ENCODE data around the gene CD48. TPM values are rescaled to one million over a fixed set of nuclear protein-coding genes. Genes with fewer than 3 reads are reported as not detected.
"Not testable (repeated sequence)": the region's sequence is repeated elsewhere in the genome, so short reads cannot be mapped to it uniquely, and the experiment has no call there.

The CD48 gene
- total RNA-seq, 1 donor from 2014 or later = not detected

GRCh38 chr1:160704250-160704649, 7.4 kb downstream of the CD48 start:
- TF ChIP-seq CTCF (IDR thresholded peaks at IDR 0.05) = no peak
- Mint-ChIP-seq H3K4me1 (ENCODE audit: low read depth) (no peaks in the 10 kb centered on the region), H3K9me3 (ENCODE audit: low read depth) (no peaks in the 10 kb centered on the region), H3K4me3 (ENCODE audit: unreplicated experiment) (no peak overlapping the region), H3K36me3 (ENCODE audit: low read depth) (no peaks in the 10 kb centered on the region), H3K27me3 (ENCODE audit: low read depth) (peaks cover 17% of the 10 kb centered on the region), H3K27ac (ENCODE audit: unreplicated experiment) (no peak overlapping the region)
- DNase-seq (ENCODE audit: low spot score) = no peak

- H3K4me1 Mint-ChIP-seq (ENCODE audit: low read depth) = no peaks in the 10 kb centered on the region
- no peak overlapping the region for H3K4me3 Mint-ChIP-seq (ENCODE audit: unreplicated experiment)
- H3K27me3 Mint-ChIP-seq (ENCODE audit: low read depth) = peaks cover 17% of the 10 kb centered on the region
- DNase-seq (ENCODE audit: low spot score) = no peak
- H3K9me3 Mint-ChIP-seq (ENCODE audit: low read depth) = no peaks in the 10 kb centered on the region
- H3K27ac Mint-ChIP-seq (ENCODE audit: unreplicated experiment) = no peak overlapping the region
- TF ChIP-seq CTCF (IDR thresholded peaks at IDR 0.05) = no peak
- H3K36me3 Mint-ChIP-seq (ENCODE audit: low read depth) = no peaks in the 10 kb centered on the region
These were observed 9.5 kb downstream of the CD48 start for GRCh38 chr1:160702100-160702499.

- H3K9me3 Mint-ChIP-seq (ENCODE audit: low read depth); H3K4me1 Mint-ChIP-seq (ENCODE audit: low read depth); H3K27ac Mint-ChIP-seq (ENCODE audit: unreplicated experiment); H3K4me3 Mint-ChIP-seq (ENCODE audit: unreplicated experiment); H3K36me3 Mint-ChIP-seq (ENCODE audit: low read depth); H3K27me3 Mint-ChIP-seq (ENCODE audit: low read depth); DNase-seq (ENCODE audit: low spot score): not testable (repeated sequence)
These were observed 19.2 kb downstream of the CD48 start for GRCh38 chr1:160692390-160692789.

- no peak for DNase-seq (ENCODE audit: low spot score)
- no peak for TF ChIP-seq CTCF (IDR thresholded peaks at IDR 0.05)
- H3K27me3 Mint-ChIP-seq (ENCODE audit: low read depth) = peaks cover 20% of the 10 kb centered on the region
- H3K27ac Mint-ChIP-seq (ENCODE audit: unreplicated experiment) = no peak overlapping the region
- H3K9me3 Mint-ChIP-seq (ENCODE audit: low read depth) = peaks cover 5% of the 10 kb centered on the region
- no peak overlapping the region for H3K4me3 Mint-ChIP-seq (ENCODE audit: unreplicated experiment)
- H3K4me1 Mint-ChIP-seq (ENCODE audit: low read depth) = no peaks in the 10 kb centered on the region
- no peaks in the 10 kb centered on the region for H3K36me3 Mint-ChIP-seq (ENCODE audit: low read depth)
These were observed 26.4 kb downstream of the CD48 start for GRCh38 chr1:160685266-160685665.

- H3K4me3 Mint-ChIP-seq (ENCODE audit: unreplicated experiment) = no peak overlapping the region
- peaks cover 5% of the 10 kb centered on the region for H3K9me3 Mint-ChIP-seq (ENCODE audit: low read depth)
- TF ChIP-seq CTCF (IDR thresholded peaks at IDR 0.05) = no peak
- no peaks in the 10 kb centered on the region for H3K36me3 Mint-ChIP-seq (ENCODE audit: low read depth)
- H3K27ac Mint-ChIP-seq (ENCODE audit: unreplicated experiment) = no peak overlapping the region
- H3K4me1 Mint-ChIP-seq (ENCODE audit: low read depth) = no peaks in the 10 kb centered on the region
- H3K27me3 Mint-ChIP-seq (ENCODE audit: low read depth) = peaks cover 31% of the 10 kb centered on the region
- no peak for DNase-seq (ENCODE audit: low spot score)
These were observed 28.4 kb downstream of the CD48 start for GRCh38 chr1:160682983-160683865.

GRCh38 chr1:160681891-160682140, 29.8 kb downstream of the CD48 start:
- Mint-ChIP-seq H3K27ac (ENCODE audit: unreplicated experiment) (no peak overlapping the region), H3K4me1 (ENCODE audit: low read depth) (no peaks in the 10 kb centered on the region), H3K4me3 (ENCODE audit: unreplicated experiment) (no peak overlapping the region), H3K27me3 (ENCODE audit: low read depth) (peaks cover 43% of the 10 kb centered on the region), H3K36me3 (ENCODE audit: low read depth) (no peaks in the 10 kb centered on the region), H3K9me3 (ENCODE audit: low read depth) (peaks cover 5% of the 10 kb centered on the region)
- DNase-seq (ENCODE audit: low spot score) = no peak
- TF ChIP-seq CTCF (IDR thresholded peaks at IDR 0.05) = no peak

Measured in chondrocyte (in vitro differentiated cells).